C4-2B (cell line): Measurements from ENCODE around the gene SOCS1.

Experiments
- H3K27ac ChIP-seq: fragments of 450-650 bp; 2 replicates; pipeline ENCODE4 v1.5.1; 2017
- CTCF ChIP-seq: fragments of 450-650 bp; conservative IDR thresholded peaks from 2 replicates; pipeline ENCODE4 v1.5.1; 2017; ENCODE audit warnings: mild to moderate bottlenecking
- ZFX ChIP-seq: fragments of 450-650 bp; IDR thresholded peaks from 2 replicates; pipeline ENCODE4 v1.6.1; 2017

SOCS1 gene

GRCh38 chr16:11250786-11251524, 5.0 kb downstream of the SOCS1 start:
- no peak for TF ChIP-seq ZFX
- TF ChIP-seq CTCF, result no peak
- no peak overlapping the region for H3K27ac ChIP-seq

GRCh38 chr16:11250091-11250785, 5.8 kb downstream of the SOCS1 start:
- TF ChIP-seq ZFX (no peak), CTCF (no peak)
- no peak overlapping the region for H3K27ac ChIP-seq

DNA sequence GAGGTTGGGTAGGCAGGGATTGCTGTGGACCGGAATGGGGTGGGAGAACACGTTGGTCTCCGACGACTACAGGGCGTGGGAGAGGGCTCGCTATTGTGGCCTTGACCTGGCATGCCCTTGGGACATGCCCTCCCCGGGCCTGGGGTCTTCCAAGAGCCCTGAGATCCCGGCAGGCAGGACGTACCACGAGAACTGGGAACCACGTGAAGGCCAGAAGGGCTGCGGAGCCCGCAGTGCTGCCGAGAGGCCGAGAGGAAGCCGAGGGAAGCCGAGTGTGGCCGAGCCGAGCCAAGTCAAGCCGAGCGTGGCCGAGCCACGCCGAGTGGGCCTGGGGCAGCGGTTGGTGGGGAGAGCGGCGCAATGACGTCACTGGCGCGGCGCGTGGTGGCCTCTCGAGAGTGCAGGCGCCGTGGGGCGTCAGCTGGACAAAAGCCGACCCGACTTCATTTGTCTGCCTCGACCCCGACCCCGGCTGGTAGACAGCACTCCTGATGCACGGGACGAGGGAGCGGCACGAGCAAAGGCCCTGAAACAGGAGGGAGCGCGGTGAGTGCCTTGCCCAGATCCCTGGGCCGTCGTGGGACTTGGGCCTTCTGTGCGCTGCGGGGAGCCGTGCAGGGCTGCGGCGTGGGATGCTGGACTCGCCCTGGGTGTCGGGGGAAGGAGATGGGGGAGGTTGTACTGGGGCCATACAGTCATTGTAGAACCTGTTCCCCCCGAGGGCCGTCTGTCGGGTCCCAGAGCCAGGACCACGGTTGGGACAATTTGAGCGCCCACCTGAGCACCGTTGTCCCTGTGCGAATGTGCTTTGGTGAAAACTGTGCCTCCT, 6.6 kb downstream of the SOCS1 start:
- H3K27ac ChIP-seq, result no peak overlapping the region
- no peak for TF ChIP-seq CTCF
- TF ChIP-seq ZFX, result no peak

DNA sequence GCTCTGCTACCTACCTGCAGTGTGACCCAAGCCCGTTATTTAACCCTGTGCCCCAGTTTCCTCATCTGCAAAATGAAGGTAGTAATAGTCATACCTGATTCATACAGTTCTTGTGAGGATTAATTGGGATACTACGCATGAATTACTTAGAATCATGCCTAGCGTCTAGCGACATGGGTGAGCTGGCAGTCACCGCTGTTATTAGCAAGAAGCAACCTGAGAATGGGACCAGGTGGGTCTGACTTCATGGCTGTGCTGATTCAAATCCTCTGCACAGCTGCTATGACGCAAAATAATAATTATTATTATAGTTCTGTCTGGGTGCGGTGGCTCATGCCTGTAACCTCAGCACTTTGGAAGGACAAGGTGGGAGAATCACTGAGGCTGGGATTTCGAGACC, 7.9 kb downstream of the SOCS1 start:
- TF ChIP-seq ZFX (no peak), CTCF (no peak)
- H3K27ac ChIP-seq, result no peak overlapping the region

DNA sequence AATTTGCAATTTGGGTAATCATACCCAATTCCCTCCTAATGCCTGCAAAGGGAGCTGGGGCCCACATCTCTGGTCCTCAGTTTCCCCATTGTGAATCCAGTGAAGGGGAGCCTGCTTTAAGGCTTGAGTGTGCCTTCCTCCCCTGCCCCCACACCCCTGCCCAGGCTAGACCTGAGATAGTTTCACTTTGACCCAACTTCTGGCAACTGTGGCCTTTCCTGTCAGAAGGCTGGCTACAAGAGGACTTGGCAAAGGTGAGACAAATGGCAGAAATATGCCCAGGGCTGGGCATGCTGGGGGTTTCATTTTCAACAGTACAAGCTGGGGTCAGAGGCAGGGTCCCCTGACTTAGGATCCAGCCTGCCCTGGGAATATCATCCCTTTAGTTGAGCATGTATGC, 10.0 kb downstream of the SOCS1 start:
- no peak overlapping the region for H3K27ac ChIP-seq
- TF ChIP-seq ZFX (no peak), CTCF (no peak)

- no peak overlapping the region for H3K27ac ChIP-seq
- TF ChIP-seq ZFX (no peak), CTCF (no peak)
Measured at GRCh38 chr16:11245222-11245737, 10.7 kb downstream of the SOCS1 start.

- TF ChIP-seq CTCF, result no peak
- no peak for TF ChIP-seq ZFX
Measured at GRCh38 chr16:11242658-11243057, 13.3 kb downstream of the SOCS1 start.

More at GRCh38 chr16:11242658-11243057, 13.3 kb downstream of the SOCS1 start:
- H3K27ac ChIP-seq, result no peak overlapping the region
